HG03139 (cell line): ENCODE results near the gene FARS2.
A peak's percentile ranks its signal among the peaks of the same experiment; 100 is the strongest.

Source experiments
- ATAC-seq: cut with Tn5 transposase; IDR thresholded peaks from one replicate; pipeline ENCODE4 v1.9.1; 2021; ENCODE audit not compliant: unreplicated experiment

The FARS2 gene

GRCh38 chr6:5260661-5261544, at the start of gene FARS2, which contains the start of gene LYRM4:
TSS of gene FARS2 (plus strand) at chr6:5261513.
TSS of gene LYRM4 (minus strand) at chr6:5260950. CDS start at chr6:5260733, 217 bp downstream.
- ATAC-seq = peak; percentile 71

- no peak for ATAC-seq
Observed at GRCh38 chr6:5213836-5214235, 47.5 kb upstream of the FARS2 start.

GRCh38 chr6:5214570-5215052, 46.7 kb upstream of the FARS2 start:
- no peak for ATAC-seq

GRCh38 chr6:5215159-5215558, 46.2 kb upstream of the FARS2 start:
- ATAC-seq = no peak

- no peak for ATAC-seq
Observed at GRCh38 chr6:5215799-5216198, 45.5 kb upstream of the FARS2 start.

GRCh38 chr6:5217356-5217755, 44.0 kb upstream of the FARS2 start:
- ATAC-seq = no peak

- ATAC-seq = no peak
Observed at GRCh38 chr6:5219011-5219691, 42.2 kb upstream of the FARS2 start.

- ATAC-seq = no peak
Observed at GRCh38 chr6:5220443-5220842, 40.9 kb upstream of the FARS2 start.

GRCh38 chr6:5223309-5223708, 38.0 kb upstream of the FARS2 start:
- ATAC-seq = no peak

- ATAC-seq = no peak
Observed at GRCh38 chr6:5229356-5229755, 32.0 kb upstream of the FARS2 start.

- no peak for ATAC-seq
Observed at GRCh38 chr6:5230081-5230480, 31.2 kb upstream of the FARS2 start.

GRCh38 chr6:5231289-5231688, 30.0 kb upstream of the FARS2 start:
- no peak for ATAC-seq

GRCh38 chr6:5234874-5235273, 26.4 kb upstream of the FARS2 start:
- no peak for ATAC-seq

GRCh38 chr6:5235830-5236229, 25.5 kb upstream of the FARS2 start:
- ATAC-seq = no peak

- ATAC-seq = no peak
Observed at GRCh38 chr6:5237805-5238204, 23.5 kb upstream of the FARS2 start.

- ATAC-seq = no peak
Observed at GRCh38 chr6:5238336-5238735, 23.0 kb upstream of the FARS2 start.

- ATAC-seq = no peak
Observed at GRCh38 chr6:5241252-5241651, 20.1 kb upstream of the FARS2 start.

- ATAC-seq = no peak
Observed at GRCh38 chr6:5243069-5243468, 18.2 kb upstream of the FARS2 start.

GRCh38 chr6:5246141-5247097, 14.9 kb upstream of the FARS2 start:
- ATAC-seq = no peak

- no peak for ATAC-seq
Observed at GRCh38 chr6:5247201-5247600, 14.1 kb upstream of the FARS2 start.
